RWPE1 (cell line): Measurements from ENCODE around the gene PCSK2.

ENCODE experiments used
- CTCF ChIA-PET: fragments of 350-600 bp; sonication (Branson Sonifier 250); formaldehyde crosslinking; extraction: SDS; loops from one replicate; lab custom pipeline; 2021; lab: Yijun Ruan, JAX
- POLR2A ChIA-PET: fragments of 400-600 bp; formaldehyde crosslinking; extraction: SDS; loops from one replicate; lab custom pipeline; 2020; ENCODE audit warnings: antibody characterized with exemption; ENCODE audit not compliant: low non-redundant PET; lab: Yijun Ruan, JAX
- DNase-seq: peaks from one replicate; pipeline ENCODE4 v3.0.0; 2012; ENCODE audit warnings: low spot score
- H3K27ac ChIP-seq: fragments of 450-650 bp; 2 replicates; pipeline ENCODE4 v1.5.1; 2017
- TF ChIP-seq, protein P1 (sequence below): fragments of 450-650 bp; conservative IDR thresholded peaks from 2 replicates; pipeline ENCODE4 v1.5.1; 2017; ENCODE audit warnings: low read depth, mild to moderate bottlenecking

PCSK2 gene

DNA sequence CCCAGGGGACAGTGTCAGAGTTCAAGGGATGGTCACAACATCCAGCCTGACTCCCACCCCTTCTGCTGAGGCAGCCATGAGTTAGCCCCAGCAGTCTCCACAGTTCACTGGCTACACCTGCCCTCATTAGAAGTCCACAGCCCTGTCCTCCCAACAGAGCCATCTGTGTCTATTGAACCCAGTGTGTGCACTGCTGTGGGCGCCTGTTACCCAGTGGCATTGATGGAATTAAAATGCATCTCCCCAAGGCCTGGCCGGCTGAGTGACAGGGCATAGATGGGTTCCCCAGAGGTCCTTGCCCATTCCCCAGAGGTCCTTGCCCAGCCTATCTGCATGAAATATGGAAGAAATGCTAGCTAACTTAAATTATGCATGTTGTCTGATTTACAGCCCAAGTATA lies 73.3 kb downstream of the PCSK2 start:
- H3K27ac ChIP-seq: no peak overlapping the region
- ChIA-PET CTCF (interaction anchor here (0.6 kb wide), 1 partner anchor 33 kb away, joined by 3 read pairs; no protein-coding TSS in a partner anchor), POLR2A (no interaction called here)
- DNase-seq: no peak
- TF ChIP-seq, protein P1, sequence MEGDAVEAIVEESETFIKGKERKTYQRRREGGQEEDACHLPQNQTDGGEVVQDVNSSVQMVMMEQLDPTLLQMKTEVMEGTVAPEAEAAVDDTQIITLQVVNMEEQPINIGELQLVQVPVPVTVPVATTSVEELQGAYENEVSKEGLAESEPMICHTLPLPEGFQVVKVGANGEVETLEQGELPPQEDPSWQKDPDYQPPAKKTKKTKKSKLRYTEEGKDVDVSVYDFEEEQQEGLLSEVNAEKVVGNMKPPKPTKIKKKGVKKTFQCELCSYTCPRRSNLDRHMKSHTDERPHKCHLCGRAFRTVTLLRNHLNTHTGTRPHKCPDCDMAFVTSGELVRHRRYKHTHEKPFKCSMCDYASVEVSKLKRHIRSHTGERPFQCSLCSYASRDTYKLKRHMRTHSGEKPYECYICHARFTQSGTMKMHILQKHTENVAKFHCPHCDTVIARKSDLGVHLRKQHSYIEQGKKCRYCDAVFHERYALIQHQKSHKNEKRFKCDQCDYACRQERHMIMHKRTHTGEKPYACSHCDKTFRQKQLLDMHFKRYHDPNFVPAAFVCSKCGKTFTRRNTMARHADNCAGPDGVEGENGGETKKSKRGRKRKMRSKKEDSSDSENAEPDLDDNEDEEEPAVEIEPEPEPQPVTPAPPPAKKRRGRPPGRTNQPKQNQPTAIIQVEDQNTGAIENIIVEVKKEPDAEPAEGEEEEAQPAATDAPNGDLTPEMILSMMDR: no peak

DNA sequence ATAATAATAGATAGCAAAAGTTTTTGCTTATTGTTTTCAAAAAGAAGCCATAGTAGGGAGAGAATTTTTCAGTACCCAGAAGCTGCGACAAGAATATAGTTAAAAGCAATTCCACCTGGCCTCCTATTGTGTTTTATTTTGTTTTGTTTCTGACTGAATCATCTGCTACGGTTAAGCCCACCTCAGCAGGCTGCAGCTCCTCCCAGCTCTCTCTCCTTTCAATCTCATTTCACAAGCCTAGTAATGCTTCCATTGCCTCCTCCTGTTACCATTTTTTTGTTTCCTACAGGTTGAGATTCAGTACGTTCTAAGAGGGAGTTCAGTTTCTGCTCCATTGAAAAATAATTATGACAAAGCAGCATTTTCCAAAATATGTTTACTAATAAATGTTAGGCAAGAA lies 77.9 kb downstream of the PCSK2 start:
- H3K27ac ChIP-seq: no peak overlapping the region
- TF ChIP-seq, protein P1: no peak
- POLR2A ChIA-PET: no interaction called here
- CTCF ChIA-PET: no interaction called here
- DNase-seq: no peak

DNA sequence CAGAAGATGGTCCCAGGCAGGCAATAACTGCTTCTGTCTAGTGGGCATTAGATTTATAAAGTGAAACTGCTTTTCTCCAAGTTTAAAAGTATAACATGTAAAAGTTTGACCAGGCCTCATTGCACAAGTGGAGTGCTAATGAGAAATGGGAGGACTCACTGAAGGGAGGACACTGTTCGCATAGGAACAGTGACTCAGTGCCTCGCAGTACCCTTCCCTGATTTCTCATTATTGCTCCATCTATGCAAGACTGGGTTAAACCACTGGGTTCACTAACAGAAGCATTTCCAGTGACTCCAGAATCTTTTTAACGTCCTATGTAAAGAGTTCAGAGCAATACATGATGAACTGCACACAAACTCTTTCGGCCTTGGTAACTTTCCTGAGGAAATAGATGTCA lies 79.6 kb downstream of the PCSK2 start:
- CTCF ChIA-PET: no interaction called here
- no peak overlapping the region for H3K27ac ChIP-seq
- DNase-seq: no peak
- POLR2A ChIA-PET: no interaction called here
- TF ChIP-seq, protein P1: no peak

DNA sequence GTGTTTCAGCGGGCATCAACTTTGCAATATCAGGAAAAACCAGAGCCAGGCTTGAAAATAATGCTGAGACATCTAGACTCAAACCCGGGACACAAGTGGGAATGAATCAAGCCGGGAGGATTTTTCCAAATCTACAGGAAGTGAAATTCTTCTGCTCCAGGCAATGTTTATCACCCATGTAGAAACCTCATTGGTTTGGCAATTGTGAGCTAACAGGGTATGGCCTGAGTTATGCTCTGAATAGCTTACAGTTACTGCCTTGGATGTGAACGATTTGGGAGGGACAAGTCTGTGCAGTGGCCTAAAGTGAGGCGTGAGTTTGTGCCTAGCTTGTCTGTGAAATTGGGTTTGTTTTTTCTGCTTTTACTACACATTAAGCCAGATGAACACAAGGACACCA lies 87.4 kb downstream of the PCSK2 start:
- TF ChIP-seq, protein P1: no peak
- POLR2A ChIA-PET: no interaction called here
- DNase-seq: no peak
- CTCF ChIA-PET: interaction anchor here (0.6 to 0.7 kb wide), 2 partner anchors 88 to 126 kb away, joined by 3 to 4 read pairs; no protein-coding TSS in a partner anchor
- H3K27ac ChIP-seq: no peak overlapping the region

DNA sequence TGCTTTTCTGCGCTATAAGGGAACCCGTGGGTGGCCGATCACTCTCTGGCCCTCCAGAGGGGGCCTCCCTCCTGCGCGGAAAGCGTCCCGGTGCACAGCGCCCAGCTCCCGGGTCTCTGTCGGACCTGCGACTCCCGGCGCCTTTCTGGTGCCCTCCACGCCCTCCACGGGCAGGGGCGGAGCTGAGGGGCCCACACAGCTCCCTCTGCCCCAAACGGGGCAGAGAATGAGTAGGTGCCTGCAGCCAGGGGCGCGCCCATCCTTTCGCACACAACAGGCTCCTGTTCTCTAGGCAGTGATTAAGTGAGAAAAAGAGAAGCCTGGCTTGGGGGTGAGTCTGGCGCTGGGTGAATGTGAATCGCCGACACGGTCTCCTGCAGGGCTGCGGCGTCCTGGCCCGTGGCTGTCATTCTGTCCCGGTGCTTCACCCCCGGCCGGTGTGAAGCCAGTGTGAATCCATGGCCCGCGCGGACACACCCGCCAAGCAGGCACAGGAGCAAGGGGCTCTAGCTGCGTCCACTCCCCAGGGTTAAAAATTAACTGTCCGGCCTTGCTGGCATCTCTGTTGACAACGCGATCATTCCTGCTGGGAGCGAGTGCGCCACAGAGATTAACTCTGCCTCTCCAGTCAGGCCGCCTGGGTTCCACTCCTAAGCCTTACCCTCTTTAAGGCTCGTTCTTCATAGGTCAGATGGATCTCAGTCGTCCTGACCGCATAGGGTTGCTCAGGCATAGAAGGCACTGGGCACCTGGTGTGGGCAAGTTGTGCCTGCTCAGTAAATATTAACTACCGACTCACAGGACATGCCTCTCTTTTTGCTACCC lies 88.8 kb downstream of the PCSK2 start:
- ChIA-PET POLR2A (no interaction called here), CTCF (no interaction called here)
- TF ChIP-seq, protein P1: no peak
- H3K27ac ChIP-seq: no peak overlapping the region
- no peak for DNase-seq

DNA sequence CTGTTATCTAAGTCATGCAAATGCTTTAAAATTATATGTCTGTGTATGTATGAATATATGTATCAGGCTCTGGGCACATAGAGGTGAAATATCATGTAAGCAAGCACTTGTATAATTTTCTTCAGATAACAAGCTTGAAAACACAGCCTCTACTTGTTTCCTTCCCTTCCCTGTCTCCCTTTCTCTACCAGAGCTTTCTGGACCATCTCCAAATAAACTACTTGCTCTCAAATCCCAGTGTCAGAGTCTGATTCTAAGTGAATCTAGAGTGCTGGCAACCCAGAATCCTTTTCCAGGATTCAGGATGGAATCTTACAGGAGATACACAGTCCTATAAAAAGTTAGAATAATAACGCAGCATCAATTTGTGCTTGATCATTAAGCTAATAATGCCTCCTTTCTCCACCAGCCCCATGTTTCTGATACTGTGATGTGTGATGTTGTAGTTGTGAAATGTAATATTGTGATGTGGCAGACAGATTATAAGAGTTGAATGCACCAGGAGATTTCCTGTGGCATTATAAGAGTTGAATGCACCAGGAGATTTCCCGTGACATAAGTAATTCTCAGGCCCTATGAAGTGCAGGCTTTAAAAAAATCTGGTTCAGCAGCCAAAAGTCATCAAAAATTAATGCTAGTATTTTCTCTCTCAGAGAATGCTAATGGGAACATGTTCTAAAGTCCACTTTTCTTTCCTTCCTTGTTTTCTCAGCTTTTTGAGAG lies 89.6 kb downstream of the PCSK2 start:
- CTCF ChIA-PET: interaction anchor here (0.5 to 0.6 kb wide), 2 partner anchors 15 to 34 kb away, joined by 3 to 6 read pairs; no protein-coding TSS in a partner anchor
- TF ChIP-seq, protein P1: no peak

More for the DNA sequence above, 89.6 kb downstream of the PCSK2 start:
- POLR2A ChIA-PET: no interaction called here
- H3K27ac ChIP-seq: no peak overlapping the region
- DNase-seq: no peak
